Central memory CD8-positive, alpha-beta T cell (primary cell): ENCODE data around the gene TTI1.

Experiments used
- ATAC-seq: fragments of 150-1000 bp; cut with Tn5 transposase; replicated peaks from 2 replicates; pipeline ENCODE4 v1.10.0; 2022; ENCODE audit warnings: mild to moderate bottlenecking, moderate FRiP score, moderate number of reproducible peaks; ENCODE audit not compliant: poor library complexity, severe bottlenecking; ENCODE audit errors: extremely low read depth
- DNase-seq, 2 donors: peaks; one replicate each; pipeline ENCODE4 v3.0.0; 2021; ENCODE audit warnings: low spot score in 2 of 2
- H3K27ac Mint-ChIP-seq: one replicate; pipeline ENCODE4 v1.8.0; 2022; ENCODE audit warnings: low read depth, mild to moderate bottlenecking, moderate library complexity, mixed read lengths
- H3K27me3 Mint-ChIP-seq: one replicate; pipeline ENCODE4 v1.8.0; 2022; ENCODE audit warnings: mixed read lengths
- H3K36me3 Mint-ChIP-seq: one replicate; pipeline ENCODE4 v1.8.0; 2022; ENCODE audit warnings: mild to moderate bottlenecking, moderate library complexity, mixed read lengths; ENCODE audit not compliant: insufficient read depth
- H3K4me1 Mint-ChIP-seq: one replicate; pipeline ENCODE4 v1.8.0; 2022; ENCODE audit warnings: mixed read lengths
- H3K4me3 Mint-ChIP-seq: one replicate; pipeline ENCODE4 v1.8.0; 2022; ENCODE audit warnings: mild to moderate bottlenecking, moderate library complexity, mixed read lengths
- H3K9me3 Mint-ChIP-seq: one replicate; pipeline ENCODE4 v1.8.0; 2022; ENCODE audit warnings: mixed read lengths

Gene TTI1

DNA sequence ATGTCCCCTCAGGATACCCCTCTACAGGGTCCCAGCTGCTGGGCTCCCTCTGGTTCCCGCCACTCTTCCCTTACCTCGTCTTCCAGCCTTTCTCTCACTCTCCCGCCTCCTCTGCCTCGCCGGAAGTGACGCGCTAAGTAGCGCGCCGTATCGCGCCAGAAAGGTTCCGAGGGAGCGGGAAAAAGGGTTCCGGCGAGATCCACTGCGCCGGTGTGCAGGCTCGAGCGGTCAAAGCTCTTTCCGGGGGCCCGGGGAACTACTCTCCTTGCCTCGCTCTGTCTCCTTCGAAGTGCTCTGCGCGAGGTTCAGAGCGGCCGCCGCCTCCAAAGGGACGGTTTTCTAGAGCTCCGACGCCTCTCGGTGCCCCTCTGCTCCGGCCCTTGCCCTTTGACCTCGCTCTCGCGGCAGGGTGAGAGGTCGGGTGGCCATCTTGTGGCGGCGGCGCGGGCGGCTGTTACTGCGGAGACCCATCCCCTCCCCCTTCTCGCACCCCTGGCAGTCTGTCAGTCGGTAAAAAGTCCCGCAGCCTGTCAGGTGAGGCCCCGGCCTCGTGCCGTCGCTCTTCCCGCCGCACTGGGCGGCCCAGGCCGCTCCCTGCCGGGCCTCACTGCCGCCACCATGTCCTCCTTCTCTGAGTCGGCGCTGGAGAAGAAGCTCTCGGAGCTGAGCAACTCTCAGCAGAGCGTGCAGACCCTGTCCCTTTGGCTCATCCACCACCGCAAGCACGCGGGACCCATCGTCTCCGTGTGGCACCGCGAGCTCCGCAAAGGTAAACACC, at the start of gene TTI1, which contains the start of gene RPRD1B:
Gene TTI1 (minus strand): TSS at position 127 of the 778 bp plus-strand sequence. CDS start 19,640 bp downstream, outside the sequence.
Gene RPRD1B (plus strand): TSS at position 417 of the 778 bp plus-strand sequence. CDS start 202 bp downstream, at position 619.
- no peaks in the 10 kb centered on the region for H3K9me3 Mint-ChIP-seq
- H3K4me1 Mint-ChIP-seq: peaks cover 58% of the 10 kb centered on the region
- peaks cover 26% of the 10 kb centered on the region for H3K36me3 Mint-ChIP-seq
- H3K27ac Mint-ChIP-seq: peak within 1 kb of the TSS; percentile 98
- no peaks in the 10 kb centered on the region for H3K27me3 Mint-ChIP-seq
- ATAC-seq (peak; percentile 89), DNase-seq (peak; percentile 84 to 87)
- H3K4me3 Mint-ChIP-seq: peak within 1 kb of the TSS; percentile 94

GRCh38 chr20:38082894-38083293, 49.6 kb upstream of the TTI1 start:
- H3K27me3 Mint-ChIP-seq: no peaks in the 10 kb centered on the region

DNA sequence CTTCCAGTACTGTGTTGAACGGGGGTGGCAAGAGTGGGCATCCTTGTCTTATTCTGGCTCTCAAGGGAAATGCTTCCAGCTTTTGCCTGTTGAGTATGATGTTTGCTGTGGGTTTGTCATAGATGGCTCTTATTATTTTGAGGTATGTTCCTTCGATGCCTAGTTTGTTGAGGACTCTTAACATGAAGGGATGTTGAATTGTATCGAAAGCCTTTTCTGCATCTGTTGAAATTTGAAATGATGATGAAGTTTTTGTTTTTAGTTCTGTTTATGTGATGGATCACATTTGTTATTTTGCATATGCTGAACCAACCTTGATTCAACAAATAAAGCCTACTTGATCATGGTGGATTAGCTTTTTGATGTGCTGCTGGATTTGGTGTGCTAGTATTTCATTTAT, 48.3 kb upstream of the TTI1 start:
- no peak for ATAC-seq
- H3K27ac Mint-ChIP-seq: no peak overlapping the region
- no peak for DNase-seq
- no peaks in the 10 kb centered on the region for H3K27me3 Mint-ChIP-seq
- H3K9me3 Mint-ChIP-seq: no peaks in the 10 kb centered on the region
- peaks cover 30% of the 10 kb centered on the region for H3K4me1 Mint-ChIP-seq
- peaks cover 56% of the 10 kb centered on the region for H3K36me3 Mint-ChIP-seq
- H3K4me3 Mint-ChIP-seq: no peak overlapping the region

More at GRCh38 chr20:38082894-38083293, 49.6 kb upstream of the TTI1 start:
- Mint-ChIP-seq H3K36me3 (peaks cover 53% of the 10 kb centered on the region), H3K4me3 (no peak overlapping the region), H3K4me1 (peaks cover 23% of the 10 kb centered on the region), H3K9me3 (no peaks in the 10 kb centered on the region), H3K27ac (peak overlapping the region; percentile 46)
- DNase-seq (no peak), ATAC-seq (no peak)

DNA sequence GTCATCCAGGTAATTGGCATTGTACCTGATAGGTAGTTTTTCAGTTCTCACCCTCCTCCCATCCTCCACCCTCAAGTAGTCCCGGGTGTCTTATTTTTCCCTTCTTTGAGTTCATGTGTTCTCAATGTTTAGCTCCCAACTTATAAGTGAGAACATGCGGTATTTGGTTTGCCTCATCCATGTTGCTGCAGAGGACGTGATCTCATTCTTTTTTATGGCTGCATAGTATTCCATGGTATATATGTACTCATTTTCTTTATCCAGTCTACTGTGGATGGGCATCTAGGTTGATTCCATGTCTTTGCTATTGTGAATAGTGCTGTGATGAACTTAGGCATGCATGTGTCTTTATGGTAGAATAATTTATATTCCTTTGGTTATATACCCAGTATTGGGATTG, 46.1 kb upstream of the TTI1 start:
- no peaks in the 10 kb centered on the region for H3K27me3 Mint-ChIP-seq
- DNase-seq (no peak), ATAC-seq (no peak)
- H3K4me3 Mint-ChIP-seq: no peak overlapping the region
- no peaks in the 10 kb centered on the region for H3K9me3 Mint-ChIP-seq
- H3K27ac Mint-ChIP-seq: no peak overlapping the region
- peaks cover 30% of the 10 kb centered on the region for H3K4me1 Mint-ChIP-seq
- peaks cover 46% of the 10 kb centered on the region for H3K36me3 Mint-ChIP-seq

DNA sequence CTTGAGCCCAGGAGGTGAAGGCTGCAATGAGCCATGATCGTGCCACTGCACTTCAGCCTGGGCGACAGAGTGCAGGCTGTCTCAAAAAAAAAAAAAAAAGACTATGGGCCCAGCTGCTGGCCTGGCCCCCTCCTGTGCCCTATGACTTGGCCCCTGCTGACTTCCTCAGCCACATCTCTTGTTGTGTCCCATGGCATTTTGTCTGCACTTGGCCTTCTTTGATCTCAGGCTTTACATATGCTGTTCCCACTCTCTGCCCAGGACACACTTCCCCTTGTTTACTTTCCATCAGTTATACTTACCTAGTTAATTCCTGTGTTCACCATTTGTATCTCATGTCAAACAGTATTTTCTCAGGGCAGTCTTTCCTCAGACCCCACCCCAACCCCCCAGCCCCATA, 44.8 kb upstream of the TTI1 start:
- Mint-ChIP-seq H3K4me3 (no peak overlapping the region), H3K36me3 (peaks cover 45% of the 10 kb centered on the region), H3K4me1 (peaks cover 41% of the 10 kb centered on the region), H3K27ac (no peak overlapping the region), H3K9me3 (no peaks in the 10 kb centered on the region), H3K27me3 (no peaks in the 10 kb centered on the region)
- no peak for ATAC-seq
- DNase-seq: no peak

DNA sequence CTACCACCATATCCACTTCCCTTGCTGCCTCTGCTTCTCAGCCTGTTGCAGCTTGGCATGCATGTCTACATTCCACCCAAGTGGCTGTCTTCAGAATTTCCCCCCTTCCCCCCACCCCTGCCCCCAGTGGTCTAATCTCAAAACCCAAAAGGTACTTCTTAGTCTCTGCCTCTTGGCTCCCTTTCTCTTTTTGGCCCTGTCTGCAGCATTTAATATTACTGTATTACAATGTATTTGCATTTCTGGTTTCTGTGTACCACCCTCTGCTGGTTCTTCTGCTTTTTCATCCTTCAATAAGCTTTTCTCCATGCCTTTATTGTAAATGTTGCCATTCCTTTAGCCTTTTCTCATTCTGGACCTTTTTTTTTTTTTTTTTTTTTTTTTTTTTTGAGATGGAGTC, 43.3 kb upstream of the TTI1 start:
- ATAC-seq: no peak
- no peak for DNase-seq
- H3K9me3 Mint-ChIP-seq: no peaks in the 10 kb centered on the region
- H3K4me1 Mint-ChIP-seq: peaks cover 43% of the 10 kb centered on the region
- H3K27me3 Mint-ChIP-seq: no peaks in the 10 kb centered on the region
- H3K4me3 Mint-ChIP-seq: no peak overlapping the region
- peaks cover 39% of the 10 kb centered on the region for H3K36me3 Mint-ChIP-seq
- H3K27ac Mint-ChIP-seq: peak overlapping the region; percentile 78

DNA sequence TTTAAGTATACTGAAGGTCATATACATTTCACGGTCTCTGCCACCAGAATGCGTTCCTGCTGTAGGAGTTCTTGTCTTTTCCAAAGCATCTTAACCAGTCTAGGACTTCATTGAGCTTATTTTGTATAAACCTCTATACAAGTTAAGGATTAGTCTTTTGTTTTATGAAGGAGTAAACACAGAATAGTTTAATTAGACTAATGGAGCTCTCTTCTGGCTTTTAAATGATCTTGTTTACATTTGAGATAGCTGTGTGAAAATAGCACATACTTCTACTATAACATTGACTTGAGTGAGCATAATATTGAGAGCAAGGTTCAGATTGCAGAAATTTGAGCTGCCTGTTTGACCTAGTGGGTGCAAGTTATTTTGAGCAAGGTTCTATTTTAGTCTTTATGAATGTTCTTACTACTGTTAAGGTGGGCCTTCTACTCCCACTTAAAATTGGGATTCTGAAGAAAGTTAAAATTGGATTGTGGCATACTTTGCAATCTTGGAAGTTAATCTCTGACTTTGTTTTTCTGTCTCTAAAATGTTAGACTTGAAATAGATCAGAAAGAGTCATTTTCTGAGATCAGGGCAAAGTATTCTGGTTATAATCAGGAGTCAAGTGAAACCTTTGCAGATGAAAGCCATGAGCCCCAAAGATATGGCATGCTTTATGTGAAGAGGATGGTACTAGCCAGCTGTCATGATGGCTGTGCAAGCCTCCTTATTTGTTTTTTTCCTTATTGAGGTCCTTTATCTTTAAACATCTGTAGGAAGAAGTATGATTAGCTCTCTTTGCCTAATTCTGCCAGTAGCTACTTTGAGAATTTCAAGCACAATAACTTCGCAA, 42.1 kb upstream of the TTI1 start:
- Mint-ChIP-seq H3K27ac (no peak overlapping the region), H3K9me3 (no peaks in the 10 kb centered on the region), H3K27me3 (no peaks in the 10 kb centered on the region), H3K4me3 (no peak overlapping the region), H3K4me1 (peaks cover 34% of the 10 kb centered on the region), H3K36me3 (peaks cover 45% of the 10 kb centered on the region)
- ATAC-seq (no peak), DNase-seq (no peak)

- Mint-ChIP-seq H3K27me3 (no peaks in the 10 kb centered on the region), H3K4me1 (peaks cover 26% of the 10 kb centered on the region), H3K36me3 (peaks cover 47% of the 10 kb centered on the region), H3K4me3 (no peak overlapping the region), H3K27ac (peak overlapping the region; percentile 78), H3K9me3 (no peaks in the 10 kb centered on the region)
- ATAC-seq (no peak), DNase-seq (peak in 1 of 2 donors; percentile 25)
Measured at GRCh38 chr20:38073307-38074071, 40.2 kb upstream of the TTI1 start.

GRCh38 chr20:38072898-38073297, 39.6 kb upstream of the TTI1 start:
- ATAC-seq (no peak), DNase-seq (no peak)
- Mint-ChIP-seq H3K4me1 (peaks cover 26% of the 10 kb centered on the region), H3K9me3 (no peaks in the 10 kb centered on the region), H3K27me3 (no peaks in the 10 kb centered on the region), H3K4me3 (no peak overlapping the region), H3K27ac (no peak overlapping the region), H3K36me3 (peaks cover 52% of the 10 kb centered on the region)

GRCh38 chr20:38067717-38068365, 34.6 kb upstream of the TTI1 start:
- Mint-ChIP-seq H3K9me3 (no peaks in the 10 kb centered on the region), H3K4me1 (peaks cover 7% of the 10 kb centered on the region), H3K27ac (no peak overlapping the region), H3K36me3 (peaks cover 59% of the 10 kb centered on the region), H3K27me3 (no peaks in the 10 kb centered on the region), H3K4me3 (no peak overlapping the region)
- ATAC-seq (no peak), DNase-seq (no peak)

DNA sequence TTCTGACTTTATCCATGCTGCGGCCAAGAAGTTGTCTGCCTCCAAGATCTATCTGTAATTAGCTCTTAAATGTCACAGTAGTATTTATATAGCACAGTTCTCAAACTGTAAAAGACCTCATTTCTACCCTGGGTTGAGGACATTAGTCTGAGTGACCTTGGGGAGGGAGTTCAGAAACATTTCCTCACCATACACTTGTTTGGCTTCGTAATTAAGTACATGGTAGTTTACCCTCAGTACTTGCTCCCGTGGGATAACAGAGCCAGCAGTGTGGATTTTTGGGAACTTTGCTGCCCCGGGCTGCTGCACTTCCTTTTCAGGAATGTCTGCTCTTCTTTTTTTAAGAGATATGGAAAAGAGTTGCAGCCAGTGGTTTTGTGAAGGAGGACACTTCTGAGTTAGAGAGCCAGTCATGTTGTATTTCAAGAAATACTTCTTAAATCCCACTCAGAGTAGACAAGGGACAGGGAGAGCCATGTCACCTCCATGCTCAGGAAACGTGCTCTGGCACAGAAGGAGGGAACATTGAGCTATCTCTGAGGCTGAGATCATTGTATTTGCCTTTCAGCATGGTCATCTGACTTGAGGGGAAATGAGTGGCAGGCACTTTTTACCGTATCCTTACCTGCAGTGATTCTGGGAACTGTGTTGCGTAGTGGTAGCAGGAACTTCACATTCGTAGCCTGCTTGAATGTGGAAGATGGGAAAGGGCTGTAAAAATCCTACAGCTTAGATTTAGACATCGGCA, 33.9 kb upstream of the TTI1 start:
- peaks cover 59% of the 10 kb centered on the region for H3K36me3 Mint-ChIP-seq
- no peak for ATAC-seq

More for the DNA sequence above, 33.9 kb upstream of the TTI1 start:
- H3K4me1 Mint-ChIP-seq: no peaks in the 10 kb centered on the region
- no peaks in the 10 kb centered on the region for H3K9me3 Mint-ChIP-seq
- no peaks in the 10 kb centered on the region for H3K27me3 Mint-ChIP-seq
- no peak overlapping the region for H3K27ac Mint-ChIP-seq
- H3K4me3 Mint-ChIP-seq: no peak overlapping the region
- DNase-seq: no peak
